ENCODE data around the gene CEP120.
"Not testable (repeated sequence)": the region's sequence is repeated elsewhere in the genome, so short reads cannot be mapped to it uniquely, and the experiment has no call there.

Gene CEP120

DNA sequence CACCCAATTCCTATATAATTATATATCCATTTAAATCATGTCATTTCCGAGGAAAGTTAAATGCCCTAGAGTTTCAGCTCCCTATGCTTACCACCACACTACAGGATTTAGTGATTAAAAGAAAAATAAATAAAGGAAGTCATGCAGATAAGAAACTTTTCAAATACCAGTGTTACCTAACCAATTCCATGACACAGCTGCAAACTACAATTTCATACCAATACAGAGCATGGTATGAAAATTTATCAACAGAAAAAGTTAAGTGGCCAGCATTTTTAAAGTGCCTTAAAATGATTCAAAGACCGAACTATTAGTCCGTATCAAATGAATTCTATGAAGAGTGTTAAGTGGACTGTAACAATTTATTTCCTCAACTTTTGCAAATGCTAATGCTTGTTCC lies 35.9 kb downstream of the CEP120 start:
- DNase-seq (ENCODE audit: low read depth in 2 of 2) = no peak

DNA sequence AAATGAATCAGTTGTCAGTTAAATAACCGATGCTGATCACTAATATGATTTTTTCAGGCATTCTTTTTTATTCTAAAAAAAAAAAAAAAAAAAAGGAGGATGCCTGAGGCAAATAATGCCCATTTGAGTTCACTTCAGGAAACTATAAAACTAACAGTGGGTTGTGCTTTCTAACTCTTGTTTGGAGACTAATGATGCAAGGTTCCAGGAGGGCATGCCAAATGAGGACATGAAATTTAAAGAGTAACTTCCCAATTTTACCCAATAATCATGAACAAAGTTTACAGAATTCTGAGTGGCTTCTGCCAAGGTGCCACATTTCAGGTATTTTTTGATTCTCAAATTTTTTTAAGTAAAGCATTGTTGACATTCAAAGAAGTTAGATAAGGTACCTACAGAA lies 41.0 kb downstream of the CEP120 start:
- no peak for DNase-seq (ENCODE audit: low read depth in 2 of 2)

DNA sequence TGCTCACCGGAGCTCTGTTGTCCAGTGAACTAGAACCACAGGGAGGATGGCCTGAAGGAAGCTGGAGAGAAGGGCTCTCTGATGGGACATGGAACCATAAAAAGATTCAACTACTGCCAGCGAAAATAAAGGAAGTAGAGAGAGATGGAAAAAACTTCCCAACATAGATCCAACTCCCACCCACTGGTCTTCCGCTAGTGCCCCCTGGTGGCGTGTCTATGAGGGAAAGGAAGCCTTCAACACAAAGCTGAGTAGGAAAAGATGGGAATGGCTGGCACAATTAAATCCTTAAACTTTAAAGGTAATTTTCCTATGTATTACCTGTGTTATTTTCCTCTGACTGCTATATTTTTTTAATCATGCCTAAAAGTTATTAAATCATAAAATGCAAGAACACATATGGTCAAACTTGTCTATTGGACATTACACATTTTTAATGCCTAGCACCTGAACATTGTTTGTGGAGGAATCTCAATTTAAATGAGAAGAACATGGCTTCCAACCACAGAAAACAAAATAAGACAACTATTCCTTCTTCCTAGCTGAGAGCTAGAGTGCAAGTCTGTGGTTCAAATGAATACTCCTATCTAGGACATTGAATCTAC lies 51.5 kb downstream of the CEP120 start:
- peak in 1 of 2 donors; percentile 1 for DNase-seq (ENCODE audit: low read depth in 2 of 2)

- DNase-seq (ENCODE audit: low read depth in 2 of 2) = no peak
Measured at GRCh38 chr5:123369371-123369968, 53.7 kb downstream of the CEP120 start.

DNA sequence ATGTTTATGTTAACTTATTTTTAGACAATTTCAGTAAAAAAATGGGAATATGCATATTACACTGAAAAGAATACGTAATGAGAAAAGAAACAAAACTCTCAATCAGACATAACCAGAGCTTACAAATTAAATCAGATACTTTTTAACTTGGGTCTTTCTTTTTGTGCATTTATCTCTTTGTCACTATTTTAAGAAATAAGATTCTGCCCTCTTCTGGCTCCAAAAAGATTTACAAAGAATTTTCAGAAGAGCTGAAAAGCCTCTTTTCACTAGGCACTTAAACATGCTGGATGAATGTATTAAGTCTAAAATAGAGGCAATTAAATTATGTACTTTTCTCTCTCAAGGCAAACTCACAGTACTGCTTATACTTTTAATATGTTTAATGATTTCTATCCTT lies 55.5 kb downstream of the CEP120 start:
- DNase-seq (ENCODE audit: low read depth in 2 of 2) = no peak

DNA sequence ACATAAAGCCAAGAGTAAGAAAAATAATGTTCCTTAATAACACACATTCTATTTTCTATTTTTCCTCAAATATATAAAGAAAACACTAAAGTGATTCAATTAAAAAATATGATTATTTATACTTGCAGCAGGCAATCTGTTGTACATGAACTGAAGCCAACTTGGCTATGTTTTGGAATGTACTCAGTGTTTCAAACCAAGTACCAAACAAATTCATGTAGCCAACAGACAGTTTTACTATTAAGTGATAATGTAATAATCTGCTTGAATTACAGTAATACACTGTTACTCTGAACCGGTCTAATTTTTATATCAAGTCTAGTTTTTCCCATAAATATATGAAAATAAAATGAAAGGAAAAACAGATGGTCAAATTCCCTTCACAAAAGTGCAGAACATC lies 58.0 kb downstream of the CEP120 start:
- no peak for DNase-seq (ENCODE audit: low read depth in 2 of 2)

- DNase-seq (ENCODE audit: low read depth in 2 of 2) = no peak
Measured at GRCh38 chr5:123364441-123365155, 58.6 kb downstream of the CEP120 start.

- no peak for DNase-seq (ENCODE audit: low read depth in 2 of 2)
Measured at GRCh38 chr5:123360910-123361309, 62.3 kb downstream of the CEP120 start.

DNA sequence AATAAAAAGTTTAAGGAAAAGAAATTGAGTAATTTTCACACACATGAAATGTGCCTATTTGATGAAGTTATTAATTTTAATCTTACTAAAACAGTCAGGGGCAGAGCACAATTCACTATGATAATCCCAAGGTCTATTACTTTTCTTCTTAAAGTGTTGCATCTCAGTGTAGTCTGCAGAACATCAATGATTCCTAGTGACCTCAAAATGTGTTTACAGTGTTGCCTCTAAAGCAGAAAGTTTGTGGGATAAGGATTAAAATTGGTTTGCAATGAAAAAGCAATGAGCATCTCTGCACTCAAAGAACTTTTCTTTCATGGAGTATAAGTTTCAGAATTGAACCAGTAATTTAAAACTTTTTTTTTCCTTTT lies 63.0 kb downstream of the CEP120 start:
- no peak for DNase-seq (ENCODE audit: low read depth in 2 of 2)

DNA sequence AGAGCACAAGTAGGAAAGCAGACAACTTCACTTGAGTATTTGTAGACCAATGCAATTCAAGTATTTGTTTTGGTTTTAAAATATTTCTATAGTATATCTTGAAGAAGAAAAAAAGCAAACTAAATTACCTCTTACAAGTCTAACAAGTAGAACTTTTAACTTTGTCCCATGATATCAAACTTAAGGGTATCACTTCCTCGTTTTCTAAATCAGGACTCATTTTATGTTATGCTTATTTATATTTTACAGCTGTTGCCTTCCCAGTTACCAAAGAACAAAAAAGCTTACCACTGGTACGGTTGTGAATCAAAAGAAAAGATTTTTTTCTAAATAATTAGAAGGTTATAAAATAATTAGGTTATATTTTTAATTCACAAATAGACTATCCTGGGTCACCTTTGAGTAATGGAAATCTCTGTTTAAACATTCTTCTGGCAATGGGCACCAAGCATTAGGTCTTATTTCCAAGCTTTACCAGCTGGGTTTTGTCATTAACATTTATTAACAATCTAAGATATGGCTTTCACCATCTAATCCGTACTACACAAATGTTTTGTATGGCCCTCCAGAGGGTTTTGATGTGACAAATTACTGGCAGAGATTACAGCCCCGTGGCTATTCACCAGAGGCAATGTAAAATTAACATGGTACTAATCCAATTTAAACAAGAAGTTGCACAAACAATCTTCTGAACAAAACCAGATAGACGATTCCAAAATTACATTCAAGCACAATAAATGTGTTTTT lies 63.6 kb downstream of the CEP120 start:
- no peak for DNase-seq (ENCODE audit: low read depth in 2 of 2)

- no peak for DNase-seq (ENCODE audit: low read depth in 2 of 2)
Measured at GRCh38 chr5:123358751-123359150, 64.5 kb downstream of the CEP120 start.

DNA sequence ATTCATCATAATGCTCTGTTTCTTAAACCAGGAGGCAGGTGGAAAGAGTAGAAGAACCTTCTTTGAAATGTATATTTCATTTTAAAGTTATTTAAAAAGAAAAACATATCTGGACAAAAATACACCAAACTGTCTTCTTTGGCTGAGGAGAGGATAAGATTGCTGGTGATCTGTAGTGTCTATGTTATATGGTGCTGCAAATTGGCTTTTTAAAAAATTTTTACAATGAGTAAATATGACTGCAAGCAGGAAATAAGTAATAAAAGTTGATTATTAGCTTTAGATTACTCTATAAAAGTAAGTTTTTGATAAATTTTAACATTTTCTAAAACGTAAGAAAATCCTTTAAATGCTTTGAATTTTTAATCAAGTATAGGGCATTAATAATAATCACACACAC lies 64.9 kb downstream of the CEP120 start:
- no peak for DNase-seq (ENCODE audit: low read depth in 2 of 2)

DNA sequence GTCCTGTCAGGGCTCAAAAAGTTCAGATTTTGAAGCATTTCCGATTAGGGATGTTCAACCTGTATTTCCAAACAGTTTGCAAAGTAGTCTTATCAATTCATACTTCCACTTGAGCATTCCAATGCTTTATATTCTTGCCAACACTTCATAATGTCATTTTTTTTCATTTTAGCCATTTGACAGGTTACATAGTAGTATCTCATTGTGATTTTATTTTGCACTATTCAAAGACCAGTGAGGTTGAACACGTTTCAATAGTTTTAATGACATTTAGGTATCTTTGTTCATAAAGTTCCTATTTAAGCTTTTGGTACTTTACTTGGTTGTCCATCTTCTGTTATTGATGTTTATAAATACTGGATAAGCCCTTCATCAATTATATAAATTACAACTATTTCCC lies 71.4 kb downstream of the CEP120 start:
- no peak for DNase-seq (ENCODE audit: low read depth in 2 of 2)

DNA sequence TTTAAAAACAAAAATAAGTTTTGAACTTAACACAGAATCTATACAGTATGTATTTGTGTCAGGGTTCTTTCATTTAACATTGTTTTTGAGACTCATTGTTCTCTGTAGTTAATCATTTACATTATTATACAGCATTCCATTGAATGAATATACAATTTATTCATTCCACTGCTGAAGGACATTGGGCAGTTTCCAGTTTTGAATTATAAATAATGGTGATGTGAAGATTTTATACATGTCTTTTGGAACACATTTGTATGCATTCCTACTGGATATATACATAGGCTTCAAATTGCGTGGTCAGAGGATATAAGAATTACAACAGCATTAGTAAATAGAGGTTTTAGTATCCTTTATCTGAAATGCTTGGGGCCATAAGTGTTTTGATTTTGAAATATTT lies 72.0 kb downstream of the CEP120 start:
- no peak for DNase-seq (ENCODE audit: low read depth in 2 of 2)

DNA sequence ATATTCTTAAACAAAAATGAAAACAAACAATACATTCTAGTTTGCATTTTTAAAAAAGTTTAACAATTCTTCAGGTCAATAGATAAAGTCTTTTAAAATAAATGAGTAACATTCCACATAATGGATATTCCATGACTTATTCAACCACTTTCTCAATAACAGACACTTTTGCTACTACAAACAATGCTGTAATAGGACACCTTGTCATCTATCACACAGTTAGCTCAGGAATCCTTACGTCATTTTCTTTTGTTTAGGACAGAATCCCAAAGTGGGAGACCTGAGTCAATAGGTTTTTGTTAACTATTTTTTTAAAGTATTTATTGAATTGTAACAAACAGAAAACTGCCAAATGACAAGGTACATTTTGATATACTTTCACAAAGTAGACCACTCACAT lies 72.5 kb downstream of the CEP120 start:
- DNase-seq (ENCODE audit: low read depth in 2 of 2) = no peak

DNA sequence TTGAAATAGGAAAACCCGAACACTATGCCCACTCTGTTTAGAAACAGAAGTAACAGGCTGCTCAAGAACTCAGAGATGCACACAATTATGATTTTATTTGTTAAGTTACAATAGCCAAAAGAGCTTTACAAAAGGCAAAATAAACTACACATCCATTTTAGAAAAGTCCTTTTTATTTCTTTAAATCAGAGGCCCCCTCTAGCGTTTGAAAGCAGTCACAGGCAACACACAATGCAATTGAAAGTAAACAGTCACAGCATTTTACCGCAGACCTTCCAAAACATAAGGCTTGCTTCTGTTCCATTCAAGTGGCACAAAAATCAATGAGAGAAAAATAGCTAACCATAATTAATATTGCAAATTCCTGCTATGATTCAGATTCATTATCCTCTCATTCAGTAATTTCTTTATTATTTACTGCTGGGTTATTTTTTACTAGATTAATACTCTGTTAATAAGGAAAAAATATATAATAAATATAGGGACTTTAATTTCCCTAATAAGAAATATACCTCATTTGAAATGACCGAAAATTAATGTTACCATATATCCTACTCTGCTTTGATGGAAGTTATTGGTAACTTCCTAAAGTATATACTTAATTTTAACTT lies 78.3 kb downstream of the CEP120 start:
- no peak for DNase-seq (ENCODE audit: low read depth in 2 of 2)

GRCh38 chr5:123340928-123341327 lies 82.3 kb downstream of the CEP120 start:
- DNase-seq (ENCODE audit: low read depth in 2 of 2) = no peak

GRCh38 chr5:123308377-123308776 lies 114.8 kb downstream of the CEP120 start:
- not testable (repeated sequence) for DNase-seq (ENCODE audit: low read depth in 2 of 2)

DNA sequence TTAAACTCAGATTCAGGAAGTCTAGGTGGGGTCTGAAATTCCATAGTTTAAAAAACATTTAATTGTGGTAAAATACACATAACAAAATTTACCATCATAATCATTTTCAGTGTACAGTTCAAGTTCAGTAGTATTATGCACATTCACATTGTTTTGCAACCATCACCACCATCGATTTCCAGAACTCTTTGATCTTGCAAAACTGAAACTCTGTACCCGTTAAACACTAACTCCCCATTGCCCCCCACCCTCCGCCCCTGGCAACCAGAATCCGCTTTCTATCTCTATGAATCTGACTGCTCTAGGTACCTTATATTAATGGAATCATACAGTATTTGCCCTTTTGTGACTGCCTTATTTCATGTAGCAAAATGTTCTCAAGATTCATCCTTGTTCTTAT lies 117.5 kb downstream of the CEP120 start:
- no peak for DNase-seq (ENCODE audit: low read depth in 2 of 2)

DNA sequence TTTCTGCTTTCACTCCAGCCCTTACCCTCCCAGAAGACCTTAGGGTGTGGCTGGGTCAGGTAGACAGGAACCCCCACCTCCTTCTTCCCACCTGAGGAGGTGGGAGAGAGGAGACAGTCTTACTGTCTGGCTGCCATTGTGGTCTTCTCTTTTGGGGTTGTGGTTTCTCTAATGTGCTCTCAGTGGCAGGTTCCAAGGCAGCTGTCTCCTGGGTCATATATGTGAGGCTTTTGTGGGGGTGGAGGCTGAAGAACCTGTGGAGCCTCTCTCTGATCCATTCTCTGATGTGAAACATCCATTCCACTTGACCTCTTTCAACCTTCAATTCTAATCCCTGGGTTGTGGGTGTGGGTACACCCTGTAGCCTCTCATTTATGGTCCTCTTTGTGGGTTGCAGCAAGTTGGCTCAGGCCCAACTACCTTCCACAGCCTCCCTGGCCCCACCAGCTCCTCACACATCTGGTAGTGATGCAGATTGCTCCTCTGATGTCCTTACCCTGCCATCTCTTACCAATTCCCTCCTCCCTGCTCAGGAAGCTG lies 118.4 kb downstream of the CEP120 start:
- DNase-seq (ENCODE audit: low read depth in 2 of 2) = no peak

- DNase-seq (ENCODE audit: low read depth in 2 of 2) = no peak
Measured at GRCh38 chr5:123303802-123304201, 119.4 kb downstream of the CEP120 start.

DNA sequence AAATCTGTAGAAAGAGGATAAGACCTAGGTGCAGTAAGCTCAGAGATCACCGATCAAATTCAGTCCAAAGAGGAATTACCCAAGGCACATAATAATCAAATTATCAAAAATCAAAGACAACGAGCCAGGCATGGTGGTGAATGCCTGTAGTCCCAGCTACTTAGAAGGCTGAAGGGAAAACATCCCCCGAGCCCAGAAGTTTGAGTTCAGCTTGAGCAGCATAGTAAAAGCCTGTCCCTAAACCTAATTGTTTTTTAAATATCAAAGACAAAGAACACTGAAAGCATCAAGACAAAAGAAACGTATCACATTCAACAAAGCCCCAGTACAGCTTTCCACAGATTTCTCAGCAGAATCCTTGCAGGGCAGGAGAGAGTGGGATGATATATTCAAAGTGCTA lies 122.9 kb downstream of the CEP120 start:
- no peak for DNase-seq (ENCODE audit: low read depth in 2 of 2)

All from stimulated activated CD8-positive, alpha-beta memory T cell treated with anti-CD3 and anti-CD28 coated beads, Interleukin-7, amount 100 ng/mL, for 4 hours (primary cell).